Adrenal gland (tissue), 12 donors: ENCODE results near the gene ENAH. TPM values are rescaled to one million over a fixed set of nuclear protein-coding genes. Genes with fewer than 3 reads are reported as not detected.
"Not testable (repeated sequence)": the region's sequence is repeated elsewhere in the genome, so short reads cannot be mapped to it uniquely, and the experiment has no call there.

Experiments used
- DNase-seq, 7 donors: peaks; one replicate each; pipeline ENCODE4 v3.0.0-alpha.2; 2019 to 2020
- H3K27ac ChIP-seq, 5 donors: fragments of 200-600 bp; sonication (generic) in 4 of 5; 1 replicate in 3 of 5; 2 replicates in 2 of 5; pipeline versions ENCODE4 v1.5.1 to v1.8.0; 2016 to 2020; ENCODE audit warnings: mild to moderate bottlenecking in 1 of 5
- H3K27me3 ChIP-seq: fragments of 200-600 bp; 2 replicates; pipeline ENCODE4 v1.8.0; 2021
- H3K36me3 ChIP-seq, 2 donors: fragments of 200-600 bp; replicated peaks in 1 of 2; 1 replicate in 1 of 2; 2 replicates in 1 of 2; pipeline versions ENCODE4 v1.5.1 to v1.8.0; 2018 to 2022
- H3K4me1 ChIP-seq, 2 donors: fragments of 200-600 bp; replicated peaks in 1 of 2; 1 replicate in 1 of 2; 2 replicates in 1 of 2; pipeline versions ENCODE4 v1.5.1 to v1.8.0; 2018 to 2021
- H3K4me3 ChIP-seq, 4 donors: fragments of 200-600 bp; sonication (generic) in 3 of 4; one replicate each; pipeline ENCODE4 v1.5.1; 2016 to 2018
- H3K9me3 ChIP-seq, 3 donors: fragments of 200-600 bp; sonication (generic) in 1 of 3; replicated peaks in 1 of 3; 1 replicate in 2 of 3; 2 replicates in 1 of 3; pipeline versions ENCODE4 v1.5.1 to v1.8.0; 2016 to 2021
- CTCF ChIP-seq, 6 experiments: fragments of 450-650 bp in 4 of 6; fragments of 200-600 bp in 2 of 6; sonication (generic) in 1 of 6; IDR thresholded peaks; 1 replicate in 5 of 6; 2 replicates in 1 of 6; pipeline versions ENCODE4 v1.5.1 to v1.8.0; 2016 to 2021; ENCODE audit warnings: antibody characterized with exemption in 6 of 6, mild to moderate bottlenecking in 2 of 6, moderate library complexity in 1 of 6
- POLR2A ChIP-seq, 2 donors: fragments of 450-650 bp; IDR thresholded peaks; one replicate each; pipeline ENCODE4 v1.6.1; 2017; ENCODE audit warnings: antibody characterized with exemption in 2 of 2, mild to moderate bottlenecking in 2 of 2, moderate library complexity in 1 of 2
- WGBS, 4 donors: extraction: QIAGEN DNeasy Blood & Tissue Kit in 2 of 4; methylation state at CpG; one replicate each; pipeline versions ENCODE4 v1.1.5 to v1.1.7; 2013 to 2017; 5-methylcytosine and 5-hydroxymethylcytosine counted together
- intact Hi-C, 2 donors: fragments of 100-400 bp; cut with DNase I; formaldehyde crosslinking; loops; one replicate each; pipeline versions ENCODE4 v1.14.1 to v1.15.0; 2022 to 2023
- polyA plus RNA-seq, 3 donors: library from polyadenylated mRNA; stranded (reverse); fragments of 200-250 nt in 2 of 3; fragments of 350-450 nt in 1 of 3; fragmentation: Illumina TruSeq in 1 of 3; extraction: RNeasy Lipid Tissue Mini Kit (QIAGEN cat#74804) in 1 of 3; gene quantifications; one replicate each; pipeline ENCODE4 v1.2.3, GENCODE V29; 2013 to 2014
- total RNA-seq, 9 donors: library from RNA; depleted of rRNA in 4 of 9; stranded (reverse); fragments of >200 nt in 4 of 9; fragments of 120-200 nt in 1 of 9; fragmentation: NEBNext Ultra II Directional in 1 of 9; extraction: Animal tissue kit (Norgen Biotek cat#: 25700) in 1 of 9; gene quantifications; one replicate each; pipeline versions ENCODE4 v1.1.0 to v1.2.4, GENCODE V29; 2013 to 2023
- donor health status: healthy with polysubstance abuse.
- donor health status: Bipolar disorder and iron deficiency.
- donor health status: DM: yes; HTN: yes; CAD: no.
- donor health status: DM: no; HTN: no; CAD: no.
- donor health status: DM: no; HTN: no; CAD: no.
- donor health status: DM: yes; HTN: yes; CAD: no.

Gene ENAH
- total and polyA plus RNA-seq, 12 donors: 10.0 to 142 (median 71.9) TPM

- H3K4me1 ChIP-seq: peaks cover 4 to 18% of the 10 kb centered on the region in 2 donors
- no peak for DNase-seq
- TF ChIP-seq POLR2A (IDR thresholded peaks at IDR 0.05) (no peak), CTCF (IDR thresholded peaks at IDR 0.05) (no peak)
- no peaks in the 10 kb centered on the region for H3K36me3 ChIP-seq
- no peaks in the 10 kb centered on the region for H3K9me3 ChIP-seq
- intact Hi-C loops: loop anchor here in 1 of 2 donors (10.0 kb wide), 1 partner anchor 107 kb away; no protein-coding TSS in a partner anchor
- H3K27ac ChIP-seq: no peak overlapping the region
- WGBS, 4 donors: 68 to 75% (median 70%) methylated on average over 2 of the region's 2 CpGs
- no peak overlapping the region for H3K4me3 ChIP-seq
- H3K27me3 ChIP-seq: no peaks in the 10 kb centered on the region
Measured at GRCh38 chr1:225658041-225658440, 5.1 kb upstream of the ENAH start.

GRCh38 chr1:225657462-225657989, 4.6 kb upstream of the ENAH start:
- no peaks in the 10 kb centered on the region for H3K27me3 ChIP-seq
- peaks cover 4 to 18% of the 10 kb centered on the region in 2 donors for H3K4me1 ChIP-seq
- no peak overlapping the region for H3K27ac ChIP-seq
- intact Hi-C loops: loop anchor here in 1 of 2 donors (10.0 kb wide), 1 partner anchor 107 kb away; no protein-coding TSS in a partner anchor
- TF ChIP-seq CTCF (IDR thresholded peaks at IDR 0.05) (no peak), POLR2A (IDR thresholded peaks at IDR 0.05) (no peak)
- H3K36me3 ChIP-seq: no peaks in the 10 kb centered on the region
- no peak overlapping the region for H3K4me3 ChIP-seq
- no peaks in the 10 kb centered on the region for H3K9me3 ChIP-seq
- DNase-seq: no peak
- WGBS, 4 donors: 82 to 90% (median 87%) methylated on average over 7 of the region's 7 CpGs

GRCh38 chr1:225656259-225656655, 3.3 kb upstream of the ENAH start:
- Histone ChIP-seq H3K4me1 (peaks cover 4 to 22% of the 10 kb centered on the region in 2 donors), H3K27ac (peak overlapping the region in 1 of 5 donors; percentile 95)
- 89 to 97% (median 91%) methylated on average over 3 of the region's 3 CpGs for WGBS, 4 donors
- DNase-seq, H3K27me3 ChIP-seq, H3K4me3 ChIP-seq, H3K36me3 ChIP-seq, H3K9me3 ChIP-seq: not testable (repeated sequence)
- intact Hi-C loops: loop anchor here in 1 of 2 donors (10.0 kb wide), 1 partner anchor 109 kb away; no protein-coding TSS in a partner anchor

GRCh38 chr1:225655509-225656258, 2.8 kb upstream of the ENAH start:
- H3K9me3 ChIP-seq: no peaks in the 10 kb centered on the region
- WGBS, 4 donors: 45 to 52% (median 50%) methylated on average over 4 of the region's 4 CpGs
- no peaks in the 10 kb centered on the region for H3K27me3 ChIP-seq
- intact Hi-C loops: loop anchor here in 1 of 2 donors (10.0 kb wide), 1 partner anchor 109 kb away; no protein-coding TSS in a partner anchor
- TF ChIP-seq POLR2A (IDR thresholded peaks at IDR 0.05) (no peak), CTCF (IDR thresholded peaks at IDR 0.05) (peak in 2 of 6 experiments; percentile 13 to 15)
- peak; percentile 59 to 81 (median 72) for DNase-seq
- H3K4me3 ChIP-seq: no peak overlapping the region
- H3K27ac ChIP-seq: peak overlapping the region in 4 of 5 donors; percentile 63 to 95 (median 88)
- H3K4me1 ChIP-seq: peaks cover 4 to 27% of the 10 kb centered on the region in 2 donors
- no peaks in the 10 kb centered on the region for H3K36me3 ChIP-seq
